Fibroblast of pulmonary artery (primary cell): Measurements from ENCODE around the gene TENM3.

Experiments used
- DNase-seq: peaks from one replicate; pipeline ENCODE4 v3.0.0-alpha.2; 2010; ENCODE audit warnings: low read depth
- H3K4me3 ChIP-seq: replicated peaks from 2 replicates; pipeline ENCODE4 v1.5.1; 2011; ENCODE audit warnings: low read depth, mild to moderate bottlenecking, control low read depth, low read length, moderate library complexity
- CTCF ChIP-seq: IDR thresholded peaks from 2 replicates; pipeline ENCODE4 v1.5.1; 2011; ENCODE audit warnings: mild to moderate bottlenecking, control low read depth, low read length, inconsistent platforms; ENCODE audit errors: missing control alignments

TENM3 gene

GRCh38 chr4:182245041-182245440, 1.8 kb downstream of the TENM3 start:
- no peak overlapping the region for H3K4me3 ChIP-seq
- no peak for DNase-seq
- no peak for TF ChIP-seq CTCF

- H3K4me3 ChIP-seq: no peak overlapping the region
- no peak for TF ChIP-seq CTCF
- peak; percentile 13 for DNase-seq
Observed at GRCh38 chr4:182245541-182246215, 2.5 kb downstream of the TENM3 start.

- peak overlapping the region; percentile 39 for H3K4me3 ChIP-seq
- DNase-seq: peak; percentile 29
- TF ChIP-seq CTCF: no peak
Observed at GRCh38 chr4:182246401-182247205, 3.4 kb downstream of the TENM3 start.

GRCh38 chr4:182248295-182248694, 5.1 kb downstream of the TENM3 start:
- no peak for DNase-seq
- H3K4me3 ChIP-seq: no peak overlapping the region

GRCh38 chr4:182250446-182250845, 7.2 kb downstream of the TENM3 start:
- no peak overlapping the region for H3K4me3 ChIP-seq
- TF ChIP-seq CTCF: no peak
- no peak for DNase-seq

More at GRCh38 chr4:182248295-182248694, 5.1 kb downstream of the TENM3 start:
- TF ChIP-seq CTCF: no peak

GRCh38 chr4:182251116-182251515, 7.9 kb downstream of the TENM3 start:
- H3K4me3 ChIP-seq: no peak overlapping the region
- TF ChIP-seq CTCF: no peak
- no peak for DNase-seq
